Endothelial cell of hepatic sinusoid (primary cell): ENCODE results near the gene CALHM3.
"Not testable (repeated sequence)": the region's sequence is repeated elsewhere in the genome, so short reads cannot be mapped to it uniquely, and the experiment has no call there.

Experiments used
- in situ Hi-C: cut with HindIII; loops from 2 replicates; pipeline ENCODE4 v1.10.0; 2017; ENCODE audit warnings: low sequenced_read_pairs

CALHM3 gene

GRCh38 chr10:103502849-103503660 lies 24.0 kb upstream of the CALHM3 start:
- in situ Hi-C loops = no loop called here

GRCh38 chr10:103501186-103501585 lies 22.1 kb upstream of the CALHM3 start:
- in situ Hi-C loops = no loop called here

DNA sequence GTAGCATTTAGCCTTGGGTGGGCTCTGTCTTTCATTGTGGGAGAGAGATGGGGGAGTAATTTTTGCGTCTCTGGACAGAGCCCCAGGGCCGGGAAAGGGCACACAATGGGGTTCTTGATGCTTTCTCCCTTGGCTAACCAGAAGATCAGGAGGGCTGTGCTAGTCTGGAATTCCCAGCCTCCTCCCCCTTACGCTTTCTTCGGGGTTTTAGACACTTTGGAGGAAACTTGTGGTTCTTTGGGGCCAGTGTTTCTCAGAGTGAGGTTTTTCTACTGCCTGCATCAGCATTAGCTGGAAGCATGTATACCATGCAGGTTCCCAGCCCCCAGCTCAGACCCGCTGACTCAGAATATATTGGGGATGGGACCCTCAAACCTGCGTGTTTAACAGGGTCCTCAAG lies 21.4 kb upstream of the CALHM3 start:
- in situ Hi-C loops = no loop called here

GRCh38 chr10:103499881-103500280 lies 20.8 kb upstream of the CALHM3 start:
- in situ Hi-C loops = no loop called here

- in situ Hi-C loops = no loop called here
Measured at GRCh38 chr10:103498936-103499638, 20.0 kb upstream of the CALHM3 start.

DNA sequence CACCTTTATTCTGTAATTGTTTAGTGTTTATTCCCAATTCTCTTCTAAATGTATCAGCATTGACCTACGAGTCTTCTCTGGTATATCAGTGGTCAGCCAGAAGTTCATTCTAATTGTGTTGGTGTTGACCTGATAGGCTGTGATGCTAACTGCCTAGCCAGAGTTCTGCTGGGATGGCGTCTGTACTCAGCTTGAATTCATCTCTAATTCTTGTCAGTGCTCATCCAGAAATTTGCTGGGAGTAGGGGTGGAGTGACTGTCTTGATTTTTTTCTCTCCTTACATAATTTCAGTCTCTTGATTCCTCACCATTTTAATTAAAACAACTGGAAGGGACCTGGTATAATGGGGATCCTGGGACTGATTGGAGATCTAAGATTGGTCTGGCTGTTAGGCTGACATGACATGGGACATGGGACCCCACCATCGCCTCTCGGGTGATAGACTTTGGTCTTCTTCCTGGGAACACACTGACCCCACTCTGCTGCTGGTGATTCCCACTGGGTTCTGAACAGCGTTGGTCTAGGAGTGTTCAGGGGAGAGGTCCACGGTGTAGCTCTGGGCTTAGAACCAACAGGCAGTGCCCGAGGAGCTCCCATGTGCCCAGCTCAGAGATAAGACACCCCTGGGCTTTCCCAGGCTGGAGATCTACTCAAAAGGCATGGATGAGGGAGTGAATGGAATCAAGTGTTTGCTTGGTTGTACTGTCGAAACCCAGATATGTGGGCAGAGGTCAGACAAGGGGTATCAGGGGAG lies 18.3 kb upstream of the CALHM3 start:
- in situ Hi-C loops = no loop called here

GRCh38 chr10:103495321-103495720 lies 16.3 kb upstream of the CALHM3 start:
- in situ Hi-C loops = no loop called here

- in situ Hi-C loops = loop anchor here (5.0 kb wide), 2 partner anchors 53 to 72 kb away; no protein-coding TSS in a partner anchor
Measured at GRCh38 chr10:103493916-103494877, 15.2 kb upstream of the CALHM3 start.

DNA sequence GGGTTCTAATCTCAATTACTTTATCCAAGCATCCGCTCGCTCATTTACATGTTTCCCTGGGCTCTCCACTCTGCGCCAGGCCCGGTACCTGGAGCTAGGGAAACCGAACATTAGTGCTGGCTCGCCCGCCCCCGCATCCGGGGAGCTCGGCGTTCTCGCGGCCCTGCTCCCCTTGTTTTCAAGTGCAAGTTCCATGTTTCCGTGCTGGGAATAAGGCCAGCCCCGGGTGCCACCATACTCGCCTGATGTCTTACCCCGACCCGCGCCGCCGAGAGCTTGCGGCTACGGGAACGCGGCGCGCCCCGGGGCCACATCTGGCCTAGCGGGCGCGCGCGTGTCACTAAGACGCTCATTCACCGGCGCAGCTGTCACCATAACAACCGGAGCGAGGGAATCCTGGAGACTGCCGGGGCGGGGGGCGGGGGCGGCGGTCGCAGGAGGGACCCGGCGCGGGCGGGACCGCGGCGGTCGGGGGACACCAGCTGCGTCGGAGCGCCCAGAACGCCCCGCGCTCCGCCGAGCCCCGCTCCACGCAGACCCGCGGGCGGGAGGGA lies 14.4 kb upstream of the CALHM3 start, which contains the start of gene NEURL1:
TSS of gene NEURL1 (plus strand) at position 344 of the 554 bp plus-strand sequence. CDS start 683 bp downstream, outside the sequence.
- in situ Hi-C loops = loop anchor here (5.0 kb wide), 2 partner anchors 54 to 71 kb away; no protein-coding TSS in a partner anchor

DNA sequence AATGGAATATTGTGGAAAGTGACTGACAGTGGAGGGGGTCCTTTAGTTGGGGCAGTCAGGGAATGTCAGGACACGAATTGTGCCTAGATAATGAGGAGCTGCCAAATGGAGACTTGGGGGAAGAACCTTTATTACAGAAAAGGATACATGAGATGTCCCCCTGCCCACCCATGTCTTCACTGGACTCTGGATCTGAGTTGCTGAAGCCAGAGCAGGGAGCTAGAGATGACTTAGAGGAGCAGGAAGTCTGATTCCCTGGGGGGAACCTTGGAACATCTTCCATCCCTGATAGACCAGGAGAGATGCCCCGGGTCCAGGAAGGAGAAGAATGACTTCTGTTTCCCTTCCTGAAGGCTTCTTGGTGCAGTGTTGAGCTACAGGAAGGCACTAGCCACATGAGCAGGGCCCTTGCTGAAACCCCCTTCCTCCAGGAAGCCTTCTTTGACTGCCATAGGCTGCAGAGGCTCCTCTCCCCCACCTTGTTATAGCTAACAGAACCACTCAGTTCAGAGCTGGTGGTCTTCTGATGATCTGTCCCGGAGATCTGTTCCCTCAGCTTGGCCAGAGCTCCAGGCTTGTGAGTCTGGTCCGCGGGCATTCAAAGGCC lies 13.7 kb upstream of the CALHM3 start:
- in situ Hi-C loops = loop anchor here (5.0 kb wide), 2 partner anchors 55 to 70 kb away; no protein-coding TSS in a partner anchor

- in situ Hi-C loops = loop anchor here (5.0 kb wide), 2 partner anchors 55 to 70 kb away; no protein-coding TSS in a partner anchor
Measured at GRCh38 chr10:103491729-103492364, 12.8 kb upstream of the CALHM3 start.

- in situ Hi-C loops = loop anchor here (5.0 kb wide), 2 partner anchors 56 to 69 kb away; no protein-coding TSS in a partner anchor
Measured at GRCh38 chr10:103490986-103491314, 11.9 kb upstream of the CALHM3 start.

- in situ Hi-C loops = no loop called here
Measured at GRCh38 chr10:103487410-103487708, 8.3 kb upstream of the CALHM3 start.

- in situ Hi-C loops = not testable (repeated sequence)
Measured at GRCh38 chr10:103486635-103487409, 7.8 kb upstream of the CALHM3 start.

DNA sequence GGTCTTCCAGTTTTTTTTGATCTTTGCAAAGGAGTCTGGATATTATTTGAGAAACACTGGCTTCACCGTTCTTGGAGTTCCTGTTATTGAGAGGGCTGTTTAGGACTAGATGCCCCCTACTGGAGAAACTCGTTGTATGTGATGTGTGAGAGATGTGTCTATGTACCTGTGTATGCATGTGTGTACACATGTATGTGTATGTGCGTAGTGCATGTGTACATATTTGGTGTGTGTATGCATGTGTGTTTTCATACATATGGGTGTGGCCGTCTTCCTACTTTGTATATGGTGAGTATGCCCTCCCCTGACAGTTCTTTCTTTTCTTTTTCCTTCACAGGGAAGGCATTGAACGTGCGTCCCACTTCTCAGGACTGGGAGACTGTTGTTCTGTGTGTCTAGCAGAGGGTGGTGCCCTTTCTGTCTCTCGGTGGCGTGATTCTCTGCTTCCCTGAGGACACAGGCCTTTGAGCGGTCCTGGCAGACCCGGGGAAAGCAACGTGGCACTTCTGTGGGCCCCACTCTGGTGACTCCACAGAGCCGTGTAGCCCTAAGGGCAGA lies 3.0 kb upstream of the CALHM3 start:
- in situ Hi-C loops = no loop called here

DNA sequence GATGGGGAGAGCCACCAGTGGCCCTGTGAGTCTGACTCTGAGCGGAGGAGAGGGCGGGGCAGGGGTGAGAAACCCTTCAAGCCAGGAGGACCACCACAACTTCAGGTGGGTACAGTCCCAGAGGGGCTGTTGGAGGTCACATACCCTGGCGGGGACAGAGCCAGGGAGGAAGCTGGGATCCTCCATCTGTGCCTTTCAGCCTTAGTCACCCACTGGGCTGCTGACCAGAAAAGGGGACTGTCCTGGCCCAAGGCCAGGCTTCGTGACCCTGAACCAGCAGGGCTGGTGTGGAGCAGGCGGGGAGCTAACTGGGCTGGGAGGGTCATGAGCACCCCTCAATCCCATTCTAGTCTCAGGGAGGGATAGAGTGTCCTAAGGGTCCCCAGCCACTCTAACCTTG lies 1.5 kb upstream of the CALHM3 start:
- in situ Hi-C loops = no loop called here

GRCh38 chr10:103478671-103479070 lies 369 bp downstream of the CALHM3 start:
- in situ Hi-C loops = loop anchor here (10.0 kb wide), 1 partner anchor 64 kb away; no protein-coding TSS in a partner anchor
